GM23248 (cell line): ENCODE results near the gene TSPEAR.

Source experiments
- EZH2 ChIP-seq: fragments of 200-600 bp; sonication (generic); IDR thresholded peaks from 2 replicates; pipeline ENCODE4 v1.6.1; 2018; ENCODE audit warnings: antibody characterized with exemption, mild to moderate bottlenecking; ENCODE audit not compliant: insufficient read depth, poor library complexity, severe bottlenecking
- EZH2phosphoT487 ChIP-seq: fragments of 200-600 bp; sonication (generic); IDR thresholded peaks from 2 replicates; pipeline ENCODE4 v1.6.1; 2018; ENCODE audit warnings: antibody characterized with exemption, moderate library complexity, mild to moderate bottlenecking, low read depth; ENCODE audit not compliant: insufficient read depth

DNA sequence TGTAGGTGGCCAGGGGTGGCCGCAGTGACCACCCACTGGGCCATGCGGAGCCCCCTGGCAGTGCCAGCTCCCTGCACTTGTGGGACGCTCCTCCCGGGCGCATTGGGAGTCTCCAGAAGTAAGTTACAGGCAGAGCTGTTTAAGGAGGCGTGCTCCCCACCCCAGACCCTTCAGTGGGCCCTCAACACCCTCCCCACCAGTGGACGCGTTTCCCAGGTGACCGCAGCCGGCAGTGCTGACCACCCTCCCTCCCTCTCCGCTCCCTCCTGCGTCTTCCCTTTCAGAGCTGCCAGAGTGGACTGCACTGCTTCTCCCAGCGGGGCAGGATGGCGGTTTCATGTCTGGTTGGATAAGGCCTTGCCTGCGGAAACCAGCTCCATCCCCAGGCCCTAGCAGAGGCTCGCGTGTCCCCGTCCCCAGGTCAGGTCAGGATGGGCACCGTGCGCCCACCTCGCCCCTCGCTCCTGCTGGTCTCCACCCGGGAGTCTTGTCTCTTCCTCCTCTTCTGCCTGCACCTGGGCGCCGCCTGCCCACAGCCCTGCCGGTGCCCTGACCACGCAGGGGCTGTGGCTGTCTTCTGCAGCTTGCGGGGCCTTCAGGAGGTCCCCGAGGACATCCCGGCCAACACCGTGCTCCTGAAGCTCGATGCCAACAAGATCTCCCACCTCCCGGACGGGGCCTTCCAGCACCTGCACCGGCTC, 255.0 kb downstream of the TSPEAR start:
- TF ChIP-seq EZH2phosphoT487 (no peak), EZH2 (no peak)
